HAP-1 (cell line): ENCODE results near the gene PLEKHH3.
A peak's percentile ranks its signal among the peaks of the same experiment; 100 is the strongest.

Experiments used
- DNase-seq, 2 experiments: peaks; one replicate each; pipeline ENCODE4 v3.0.0-alpha.2; 2016 to 2020; ENCODE audit warnings: low spot score in 2 of 2
- H3K27me3 ChIP-seq: fragments of 250-450 bp; sonication (Bioruptor Pico); 2 replicates; pipeline ENCODE4 v1.5.1; 2020; ENCODE audit warnings: low read depth, mild to moderate bottlenecking, moderate library complexity
- H3K36me3 ChIP-seq: fragments of 250-450 bp; sonication (Bioruptor Pico); replicated peaks from 2 replicates; pipeline ENCODE4 v1.5.1; 2020; ENCODE audit warnings: mild to moderate bottlenecking
- H3K4me1 ChIP-seq: fragments of 250-450 bp; sonication (Bioruptor Pico); 2 replicates; pipeline ENCODE4 v1.5.1; 2020; ENCODE audit warnings: mild to moderate bottlenecking
- H3K4me3 ChIP-seq: fragments of 250-450 bp; sonication (Bioruptor Pico); 2 replicates; pipeline ENCODE4 v1.5.1; 2020; ENCODE audit warnings: mild to moderate bottlenecking, moderate library complexity
- H3K9me3 ChIP-seq: fragments of 250-450 bp; sonication (Bioruptor Pico); 2 replicates; pipeline ENCODE4 v1.5.1; 2020; ENCODE audit warnings: mild to moderate bottlenecking, moderate library complexity
- in situ Hi-C: fragments of 300-500 bp; cut with MboI; formaldehyde crosslinking; loops from 3 replicates; pipeline ENCODE4 v1.14.3; 2020; ENCODE audit warnings: low sequenced_read_pairs, inconsistent platforms, mixed read lengths

PLEKHH3 gene, protein sequence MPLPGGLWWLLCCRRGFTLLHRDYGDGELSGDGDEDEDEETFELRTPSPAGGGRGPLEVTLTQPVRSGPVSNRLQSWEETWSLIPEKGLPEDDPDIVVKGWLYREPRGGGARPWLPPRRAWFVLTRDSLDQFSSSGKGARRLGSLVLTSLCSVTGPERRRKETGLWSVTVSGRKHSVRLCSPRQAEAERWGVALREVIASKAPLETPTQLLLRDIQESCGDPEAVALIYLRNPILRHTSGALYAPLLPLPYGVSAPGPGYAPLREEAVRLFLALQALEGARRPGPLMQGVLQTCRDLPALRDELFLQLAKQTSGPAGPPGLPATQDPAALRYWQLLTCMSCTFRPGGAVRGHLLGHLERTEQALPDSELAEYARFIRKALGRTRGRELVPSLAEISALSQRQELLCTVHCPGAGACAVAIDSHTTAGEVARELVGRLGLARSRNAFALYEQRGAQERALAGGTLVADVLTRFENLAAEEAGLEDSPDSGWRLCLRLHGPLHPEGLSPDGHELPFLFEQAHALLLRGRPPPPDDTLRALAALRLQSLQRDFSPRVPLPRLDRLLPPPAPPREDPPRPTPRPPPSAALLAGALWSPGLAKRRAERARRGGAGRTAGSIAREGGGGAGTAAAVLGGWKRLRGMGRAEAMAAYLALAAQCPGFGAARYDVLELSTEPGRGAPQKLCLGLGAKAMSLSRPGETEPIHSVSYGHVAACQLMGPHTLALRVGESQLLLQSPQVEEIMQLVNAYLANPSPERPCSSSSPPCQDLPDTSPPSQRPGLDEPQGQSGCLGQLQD

DNA sequence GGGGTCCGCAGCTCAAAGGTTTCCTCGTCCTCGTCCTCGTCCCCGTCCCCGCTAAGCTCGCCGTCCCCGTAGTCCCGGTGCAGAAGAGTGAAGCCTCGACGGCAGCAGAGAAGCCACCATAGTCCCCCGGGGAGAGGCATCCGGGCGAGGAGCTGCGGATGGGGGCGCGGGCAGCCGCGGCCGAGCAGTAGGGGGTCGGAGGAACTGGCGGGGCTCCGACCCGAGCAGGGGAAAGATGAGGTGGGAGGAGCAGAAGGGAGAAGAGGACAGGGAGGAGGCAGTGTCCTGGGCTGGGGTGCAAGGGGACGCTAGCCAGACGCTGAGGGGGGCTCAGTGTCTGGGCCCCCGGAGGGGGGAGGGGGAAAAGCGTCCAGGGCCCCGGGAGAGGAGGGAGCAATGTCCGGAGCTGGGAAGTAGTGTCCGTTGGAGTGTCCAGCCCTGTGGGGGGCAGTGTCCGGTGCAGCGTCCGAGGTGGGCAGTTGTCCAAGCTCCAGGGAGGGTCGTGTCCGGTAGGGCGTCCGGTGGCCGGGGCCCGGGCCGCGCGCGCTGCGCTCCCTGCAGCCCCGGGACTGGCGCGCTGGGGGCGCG is at the start of gene PLEKHH3:
Gene PLEKHH3, minus strand, starts transcription at position 571 of the 588 bp plus-strand sequence. Its CDS starts 431 bp downstream, at position 140.
- H3K9me3 ChIP-seq: no peaks in the 10 kb centered on the region
- H3K36me3 ChIP-seq: peaks cover 20% of the 10 kb centered on the region
- peak within 1 kb of the TSS; percentile 80 for H3K4me3 ChIP-seq
- H3K27me3 ChIP-seq: no peaks in the 10 kb centered on the region
- in situ Hi-C loops: loop anchor here (5.0 kb wide), 1 partner anchor 94 kb away; no protein-coding TSS in a partner anchor
- H3K4me1 ChIP-seq: peaks cover 44% of the 10 kb centered on the region
- DNase-seq: peak; percentile 34 to 65

DNA sequence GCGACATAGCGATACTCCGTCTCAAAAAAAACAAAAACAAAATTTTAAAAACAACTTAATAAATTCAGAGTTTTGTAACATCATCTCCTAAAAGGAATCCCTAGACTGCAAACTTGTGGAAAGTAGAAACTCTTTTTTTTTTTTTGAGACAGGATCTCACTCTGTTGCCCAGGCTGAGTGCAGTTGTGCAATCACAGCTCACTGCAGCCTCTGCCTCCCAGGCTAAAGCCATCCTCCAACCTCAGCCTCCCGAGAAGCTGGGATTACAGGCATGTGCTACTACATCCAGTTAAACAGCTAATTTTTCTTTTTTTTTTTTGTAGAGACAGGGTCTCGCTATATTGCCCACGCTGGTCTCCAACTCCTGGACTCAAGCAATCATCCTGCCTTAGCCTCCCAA is 48.3 kb upstream of the PLEKHH3 start:
- Histone ChIP-seq H3K36me3 (peaks cover 43% of the 10 kb centered on the region), H3K9me3 (no peaks in the 10 kb centered on the region), H3K4me3 (no peak overlapping the region), H3K4me1 (no peaks in the 10 kb centered on the region), H3K27me3 (no peaks in the 10 kb centered on the region)
- in situ Hi-C loops: no loop called here
- no peak for DNase-seq

DNA sequence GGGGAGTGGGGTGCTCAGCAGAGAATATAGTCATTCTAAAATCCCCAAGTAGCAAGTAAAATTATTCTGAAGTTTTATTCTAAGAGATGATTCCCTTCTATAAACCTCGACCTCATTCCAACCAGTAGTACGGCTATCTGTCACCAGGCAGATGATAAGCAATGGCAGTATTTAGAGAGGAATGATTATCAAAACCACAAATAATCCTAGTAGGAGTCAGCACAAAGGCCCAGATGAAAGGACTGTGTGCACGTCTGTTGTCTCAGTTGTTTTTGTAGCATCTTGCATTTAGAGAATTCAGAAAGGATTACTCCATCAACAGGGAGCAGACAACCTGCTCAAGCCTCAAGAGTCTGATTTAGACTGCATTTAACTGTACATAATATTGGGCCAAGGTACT is 46.8 kb upstream of the PLEKHH3 start:
- Histone ChIP-seq H3K36me3 (peaks cover 54% of the 10 kb centered on the region), H3K9me3 (no peaks in the 10 kb centered on the region), H3K27me3 (no peaks in the 10 kb centered on the region), H3K4me1 (no peaks in the 10 kb centered on the region), H3K4me3 (no peak overlapping the region)
- DNase-seq: no peak
- in situ Hi-C loops: no loop called here

DNA sequence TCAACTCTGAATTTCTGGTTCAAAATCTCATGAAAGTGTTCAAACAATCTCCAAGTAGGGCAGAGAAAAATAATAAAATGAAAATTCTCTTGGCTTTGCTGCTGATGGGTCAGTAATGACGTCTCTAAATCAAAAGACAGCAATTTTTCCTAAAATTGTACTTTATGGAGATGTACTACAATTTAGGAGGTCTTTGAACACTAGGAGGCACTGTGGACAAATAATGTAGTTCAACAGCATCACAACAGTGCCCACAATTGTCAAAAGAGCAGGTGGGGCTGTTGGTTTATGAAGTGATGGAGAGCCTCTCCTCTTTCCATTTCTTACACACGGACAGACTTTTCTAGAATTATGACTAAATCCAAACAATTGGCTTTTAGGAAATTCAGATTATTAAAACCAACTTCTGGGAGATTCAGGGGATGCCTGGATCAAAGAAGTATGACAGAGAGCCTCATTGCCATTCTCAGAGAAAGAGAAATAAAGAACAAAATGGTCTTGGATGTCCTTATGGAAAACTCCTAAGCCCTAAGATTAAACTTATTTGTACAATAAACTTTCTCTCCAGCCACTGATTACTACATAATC is 44.3 kb upstream of the PLEKHH3 start:
- H3K27me3 ChIP-seq: no peaks in the 10 kb centered on the region
- in situ Hi-C loops: no loop called here
- DNase-seq: peak; percentile 54 to 69
- no peaks in the 10 kb centered on the region for H3K4me1 ChIP-seq
- no peak overlapping the region for H3K4me3 ChIP-seq
- H3K36me3 ChIP-seq: peaks cover 54% of the 10 kb centered on the region
- no peaks in the 10 kb centered on the region for H3K9me3 ChIP-seq

DNA sequence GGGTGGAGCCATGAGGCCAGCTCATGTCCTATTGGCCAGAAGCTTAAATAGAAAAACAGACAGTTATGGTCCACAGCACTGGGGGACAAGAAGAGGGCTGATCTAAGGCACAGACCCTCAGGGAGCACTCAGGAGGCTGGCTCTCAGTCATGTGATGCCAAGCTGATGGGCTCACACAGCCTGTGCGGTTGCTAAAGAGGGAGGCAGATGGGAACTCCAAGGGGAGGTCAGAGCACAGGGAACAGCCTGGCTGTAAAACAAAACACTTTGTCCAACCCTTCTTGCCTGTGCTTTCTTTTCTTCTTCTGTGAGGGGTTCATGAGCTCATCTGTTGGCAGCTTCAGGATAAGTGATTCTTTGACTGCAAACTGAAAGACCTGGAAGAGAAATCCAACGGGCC is 32.8 kb upstream of the PLEKHH3 start:
- peaks cover 68% of the 10 kb centered on the region for H3K36me3 ChIP-seq
- DNase-seq: no peak
- H3K4me1 ChIP-seq: no peaks in the 10 kb centered on the region
- H3K9me3 ChIP-seq: no peaks in the 10 kb centered on the region
- H3K27me3 ChIP-seq: no peaks in the 10 kb centered on the region
- in situ Hi-C loops: no loop called here
- no peak overlapping the region for H3K4me3 ChIP-seq

DNA sequence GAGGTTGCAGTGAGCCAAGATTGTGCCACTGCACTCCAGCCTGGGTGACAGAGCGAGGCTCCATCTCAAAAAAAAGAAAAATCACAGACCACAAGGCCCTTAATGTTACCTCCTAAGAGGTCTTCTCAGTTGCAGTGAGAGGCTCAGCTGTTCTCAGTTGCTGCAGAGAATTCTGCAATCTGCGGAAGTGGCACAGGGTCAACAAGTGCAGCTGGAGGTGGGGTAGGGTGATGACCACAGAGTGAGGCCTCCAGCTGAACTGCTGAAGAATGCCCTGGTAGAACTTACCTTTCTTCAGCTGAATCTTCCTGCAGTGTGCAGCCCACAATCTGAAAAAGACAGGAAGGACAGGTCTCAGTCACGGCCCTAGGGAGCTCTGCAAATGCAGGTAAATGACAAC is 31.8 kb upstream of the PLEKHH3 start:
- H3K27me3 ChIP-seq: no peaks in the 10 kb centered on the region
- H3K4me3 ChIP-seq: no peak overlapping the region
- H3K4me1 ChIP-seq: no peaks in the 10 kb centered on the region
- peaks cover 78% of the 10 kb centered on the region for H3K36me3 ChIP-seq
- DNase-seq: no peak
- no peaks in the 10 kb centered on the region for H3K9me3 ChIP-seq
- in situ Hi-C loops: no loop called here

DNA sequence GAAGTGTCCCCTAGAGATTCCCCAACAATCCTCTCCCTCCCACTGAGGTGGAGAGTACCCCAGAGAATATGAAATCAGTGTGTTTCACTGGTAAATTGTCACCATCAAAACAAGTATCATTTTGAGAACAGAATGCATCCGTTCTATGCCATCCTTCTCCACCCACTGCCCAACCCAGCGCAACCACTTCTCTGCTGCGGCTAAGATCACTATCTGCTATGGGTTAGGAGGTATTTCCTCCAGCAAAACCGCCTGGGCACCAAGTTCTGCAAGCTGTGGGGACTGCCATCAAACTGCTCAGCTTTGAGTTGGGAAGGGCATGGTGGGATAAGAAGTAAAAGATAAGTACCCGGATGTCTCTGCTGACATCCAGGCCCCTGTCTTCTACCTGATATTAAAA is 29.9 kb upstream of the PLEKHH3 start:
- H3K4me1 ChIP-seq: no peaks in the 10 kb centered on the region
- no peaks in the 10 kb centered on the region for H3K27me3 ChIP-seq
- peaks cover 83% of the 10 kb centered on the region for H3K36me3 ChIP-seq
- no peaks in the 10 kb centered on the region for H3K9me3 ChIP-seq
- H3K4me3 ChIP-seq: no peak overlapping the region
- DNase-seq: no peak
- in situ Hi-C loops: no loop called here

DNA sequence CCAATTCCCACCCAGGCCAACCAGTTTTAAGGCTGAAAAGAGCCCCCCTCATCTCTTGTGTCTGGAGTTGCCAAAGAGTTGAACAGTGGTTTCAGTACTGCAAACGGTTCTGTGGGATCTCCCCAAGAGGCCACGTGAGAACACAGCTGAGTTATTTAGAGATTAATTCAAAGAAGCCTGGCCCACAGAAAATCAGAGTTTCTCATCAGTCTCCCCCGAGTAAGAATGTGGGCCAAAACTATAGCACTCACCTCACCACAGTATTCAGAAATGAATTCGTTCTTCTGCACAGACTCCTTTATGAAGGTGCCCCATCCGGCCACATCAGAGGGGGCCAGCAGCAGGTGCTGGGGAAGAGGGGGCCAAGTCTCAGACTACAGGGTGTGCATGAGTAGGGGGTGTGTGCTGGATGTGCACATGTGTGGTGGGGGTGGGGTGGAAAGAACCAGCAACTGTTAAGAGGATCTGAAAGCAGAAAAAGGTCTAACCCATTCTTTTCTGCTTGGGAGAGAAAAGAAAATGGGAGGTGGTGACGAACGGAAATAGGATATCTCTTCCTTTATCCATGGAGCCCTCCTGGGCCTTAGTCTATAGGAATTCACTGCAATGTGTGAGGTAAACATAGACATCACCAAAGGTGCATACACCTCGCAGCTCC is 28.2 kb upstream of the PLEKHH3 start:
- Histone ChIP-seq H3K27me3 (no peaks in the 10 kb centered on the region), H3K9me3 (no peaks in the 10 kb centered on the region), H3K36me3 (peaks cover 91% of the 10 kb centered on the region), H3K4me3 (no peak overlapping the region), H3K4me1 (no peaks in the 10 kb centered on the region)
- DNase-seq: no peak
- in situ Hi-C loops: no loop called here

DNA sequence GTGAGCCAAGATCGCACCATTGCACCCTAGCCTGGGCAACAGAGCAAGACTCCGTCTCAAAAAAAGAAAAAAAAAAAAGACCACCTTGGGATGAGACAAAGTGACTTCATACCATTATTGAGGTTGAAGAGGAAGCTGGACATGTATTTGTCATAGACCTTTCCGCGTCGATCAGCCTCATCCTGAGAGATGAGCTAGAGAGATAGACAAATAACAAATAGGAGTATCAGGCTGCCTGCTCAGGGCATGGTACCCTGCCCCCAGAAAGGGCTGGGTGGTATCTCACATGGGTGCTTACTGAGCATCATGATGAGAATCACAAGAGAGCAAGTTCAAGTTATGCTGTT is 27.7 kb upstream of the PLEKHH3 start:
- peaks cover 89% of the 10 kb centered on the region for H3K36me3 ChIP-seq
- H3K4me3 ChIP-seq: no peak overlapping the region
- H3K9me3 ChIP-seq: no peaks in the 10 kb centered on the region
- no peaks in the 10 kb centered on the region for H3K27me3 ChIP-seq
- DNase-seq: no peak
- H3K4me1 ChIP-seq: no peaks in the 10 kb centered on the region
- in situ Hi-C loops: no loop called here

DNA sequence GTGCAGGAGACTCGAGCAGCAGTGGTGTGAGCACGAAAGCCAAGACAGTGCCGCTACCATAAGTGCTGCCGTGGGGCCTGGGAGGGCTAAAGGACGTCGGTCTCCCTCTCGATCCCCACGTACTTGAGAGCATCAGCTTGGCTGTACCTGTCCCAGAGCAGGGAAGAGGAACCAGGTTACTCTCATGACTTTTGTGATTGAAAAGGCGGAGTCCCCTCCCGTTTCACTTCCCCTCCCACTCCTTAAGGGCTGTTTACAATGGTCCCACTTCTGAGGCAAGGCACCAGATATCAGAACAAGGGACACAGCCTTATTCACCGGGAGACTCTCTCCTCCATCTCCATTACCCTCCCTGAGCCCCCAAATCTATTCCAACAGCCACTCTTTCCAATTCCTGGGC is 25.7 kb upstream of the PLEKHH3 start:
- H3K27me3 ChIP-seq: no peaks in the 10 kb centered on the region
- H3K36me3 ChIP-seq: peaks cover 80% of the 10 kb centered on the region
- no peak for DNase-seq
- in situ Hi-C loops: no loop called here
- no peaks in the 10 kb centered on the region for H3K9me3 ChIP-seq
- H3K4me3 ChIP-seq: no peak overlapping the region
- no peaks in the 10 kb centered on the region for H3K4me1 ChIP-seq

DNA sequence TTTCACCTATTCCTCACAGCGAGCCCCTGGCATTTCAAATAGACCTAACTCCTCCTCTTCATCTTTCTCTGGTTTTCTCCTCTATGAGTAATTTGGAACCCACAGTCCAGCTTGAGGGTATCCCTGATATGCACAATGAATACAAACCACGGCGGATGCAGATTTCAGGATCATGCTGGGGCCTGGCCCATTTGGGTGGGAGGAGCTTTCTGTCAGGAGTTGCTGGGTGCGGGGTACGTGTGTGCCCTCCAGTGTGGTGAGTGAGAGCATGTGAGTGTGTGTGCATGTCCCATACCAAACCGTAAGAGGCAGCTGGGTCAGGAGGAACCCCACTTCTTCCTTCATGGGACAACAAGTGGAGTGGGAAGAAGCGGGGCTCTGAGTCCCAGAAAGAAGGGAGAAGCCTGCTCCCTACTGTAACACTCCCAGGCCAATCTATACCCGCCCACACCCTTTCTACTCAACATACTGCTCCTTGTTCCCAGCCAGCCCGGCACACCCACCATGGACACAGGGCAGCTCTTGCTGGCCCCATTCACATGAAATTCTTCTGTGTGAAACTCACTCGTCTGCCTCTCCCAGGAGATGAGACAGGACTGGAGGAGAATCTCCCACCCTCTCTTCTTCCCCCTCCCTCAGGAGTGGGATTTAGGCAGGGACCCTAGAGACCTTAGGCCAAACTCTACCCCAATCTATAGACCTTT is 23.9 kb upstream of the PLEKHH3 start:
- no peaks in the 10 kb centered on the region for H3K27me3 ChIP-seq
- no peaks in the 10 kb centered on the region for H3K4me1 ChIP-seq
- no peak for DNase-seq
- H3K9me3 ChIP-seq: no peaks in the 10 kb centered on the region
- H3K4me3 ChIP-seq: no peak overlapping the region
- in situ Hi-C loops: no loop called here
- peaks cover 77% of the 10 kb centered on the region for H3K36me3 ChIP-seq

DNA sequence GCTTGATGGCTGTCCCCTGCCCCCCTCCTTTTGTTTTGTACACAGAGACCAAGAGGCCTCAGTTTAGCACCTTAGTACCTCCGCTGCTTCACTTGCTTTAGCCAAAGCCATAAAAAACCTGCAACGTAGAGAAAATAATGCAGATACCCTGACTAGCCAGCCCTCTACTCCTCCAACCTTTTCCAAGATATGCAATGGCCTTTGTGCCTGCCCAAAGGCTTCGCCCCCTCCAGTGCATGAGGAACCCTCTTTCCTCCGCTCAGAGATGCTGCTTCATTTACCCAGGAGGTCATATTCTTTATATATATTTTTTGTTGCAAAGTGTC is 22.6 kb upstream of the PLEKHH3 start:
- Histone ChIP-seq H3K4me3 (no peak overlapping the region), H3K36me3 (peaks cover 75% of the 10 kb centered on the region), H3K4me1 (no peaks in the 10 kb centered on the region), H3K27me3 (no peaks in the 10 kb centered on the region), H3K9me3 (no peaks in the 10 kb centered on the region)
- DNase-seq: no peak
- in situ Hi-C loops: no loop called here

DNA sequence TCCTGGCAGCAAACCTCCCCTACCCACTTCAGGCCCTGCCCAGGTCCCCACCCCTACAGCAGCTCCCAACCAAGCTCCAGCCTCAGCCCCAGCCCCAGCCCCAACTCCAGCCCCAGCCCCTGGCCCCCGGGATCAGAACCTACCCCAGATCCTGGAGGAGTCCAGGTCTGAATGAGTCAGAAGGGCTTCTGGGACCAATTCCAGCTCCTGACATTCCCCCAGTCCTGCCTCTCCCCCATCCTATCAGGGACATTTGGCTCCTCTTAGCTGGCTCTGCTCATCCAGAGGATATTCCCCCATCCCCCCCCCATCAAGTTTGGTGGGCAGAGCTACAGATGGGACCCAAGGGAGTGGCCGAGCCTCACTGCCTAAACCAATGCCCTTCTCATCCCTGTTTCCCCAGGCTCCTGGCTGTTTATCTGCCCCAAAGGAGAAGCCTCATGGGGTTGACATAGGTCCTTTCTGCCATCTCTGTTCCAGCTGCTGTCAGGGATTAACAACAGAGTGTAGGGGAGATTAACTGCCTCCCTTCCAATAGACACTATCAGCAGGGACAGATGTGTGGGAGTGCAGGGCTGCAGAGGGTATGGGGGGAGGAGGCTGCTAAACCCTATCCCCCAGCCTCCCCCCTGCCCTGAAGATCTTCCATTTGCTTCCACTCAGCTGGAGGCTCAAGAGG is 22.1 kb upstream of the PLEKHH3 start:
- Histone ChIP-seq H3K4me3 (no peak overlapping the region), H3K36me3 (peaks cover 70% of the 10 kb centered on the region), H3K4me1 (no peaks in the 10 kb centered on the region), H3K27me3 (no peaks in the 10 kb centered on the region), H3K9me3 (no peaks in the 10 kb centered on the region)
- DNase-seq: no peak
- in situ Hi-C loops: no loop called here
